Measurements from ENCODE around the gene JOSD2.

The JOSD2 gene

GRCh38 chr19:50459067-50459456 is 51.9 kb downstream of the JOSD2 start:
- Histone ChIP-seq H3K9me3 (ENCODE audit: control insufficient read depth, low read length) (no peaks in the 10 kb centered on the region), H3K4me1 (ENCODE audit: control insufficient read depth, insufficient read depth, low read length) (no peaks in the 10 kb centered on the region), H3K27me3 (ENCODE audit: control insufficient read depth, insufficient read depth, low read length) (peaks cover 37% of the 10 kb centered on the region), H3K9ac (ENCODE audit: low read length) (no peak overlapping the region), H3K4me3 (ENCODE audit: low read length) (no peak overlapping the region), H3K36me3 (ENCODE audit: control insufficient read depth, insufficient read depth, low read length) (no peaks in the 10 kb centered on the region)

DNA sequence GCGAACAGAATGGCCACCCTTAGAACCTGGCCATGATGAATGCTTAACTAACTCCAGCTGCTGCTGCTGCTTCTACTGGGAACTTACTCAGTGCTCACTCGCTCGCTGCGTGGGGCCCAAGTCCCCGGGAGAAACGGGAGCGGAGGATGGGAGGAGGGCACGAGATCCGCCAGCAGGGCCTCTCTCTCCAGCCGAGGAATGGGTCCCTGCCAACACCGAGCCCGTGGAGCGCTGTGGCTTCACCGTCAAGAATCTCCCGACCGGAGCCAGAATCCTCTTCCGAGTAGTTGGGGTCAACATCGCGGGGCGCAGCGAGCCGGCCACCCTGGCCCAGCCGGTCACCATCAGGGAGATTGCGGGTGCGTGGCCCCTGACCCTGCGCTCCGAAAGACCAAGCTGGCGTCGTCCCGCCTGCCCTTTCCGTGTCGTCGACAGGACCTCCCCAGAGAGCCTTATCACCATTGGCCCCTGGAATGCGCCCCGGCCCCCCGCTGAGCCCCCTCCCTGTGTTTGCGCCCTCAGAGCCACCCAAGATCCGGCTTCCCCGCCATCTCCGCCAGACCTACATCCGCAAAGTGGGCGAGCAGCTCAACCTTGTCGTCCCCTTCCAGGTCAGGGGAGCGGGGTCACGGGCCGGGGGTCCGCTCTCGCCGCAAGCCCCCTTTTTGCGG is 52.5 kb downstream of the JOSD2 start:
- H3K4me3 ChIP-seq (ENCODE audit: low read length): no peak overlapping the region
- peaks cover 37% of the 10 kb centered on the region for H3K27me3 ChIP-seq (ENCODE audit: control insufficient read depth, insufficient read depth, low read length)
- no peaks in the 10 kb centered on the region for H3K36me3 ChIP-seq (ENCODE audit: control insufficient read depth, insufficient read depth, low read length)
- no peaks in the 10 kb centered on the region for H3K4me1 ChIP-seq (ENCODE audit: control insufficient read depth, insufficient read depth, low read length)
- H3K9ac ChIP-seq (ENCODE audit: low read length): no peak overlapping the region
- no peaks in the 10 kb centered on the region for H3K9me3 ChIP-seq (ENCODE audit: control insufficient read depth, low read length)

- H3K36me3 ChIP-seq (ENCODE audit: control insufficient read depth, insufficient read depth, low read length): no peaks in the 10 kb centered on the region
- no peaks in the 10 kb centered on the region for H3K9me3 ChIP-seq (ENCODE audit: control insufficient read depth, low read length)
- H3K4me1 ChIP-seq (ENCODE audit: control insufficient read depth, insufficient read depth, low read length): no peaks in the 10 kb centered on the region
- peaks cover 37% of the 10 kb centered on the region for H3K27me3 ChIP-seq (ENCODE audit: control insufficient read depth, insufficient read depth, low read length)
- H3K4me3 ChIP-seq (ENCODE audit: low read length): no peak overlapping the region
- H3K9ac ChIP-seq (ENCODE audit: low read length): no peak overlapping the region
Measured at GRCh38 chr19:50457300-50457699, 53.7 kb downstream of the JOSD2 start.

All from mucosa of stomach (tissue), 1 donor.